Loucy (cell line): ENCODE results near the gene SRGAP1.

Source experiments
- H2AFZ ChIP-seq: fragments of 200-600 bp; sonication (generic); 2 replicates; pipeline ENCODE4 v1.6.0; 2016; ENCODE audit warnings: antibody characterized with exemption, mild to moderate bottlenecking, low read length, moderate library complexity
- H3F3A ChIP-seq: fragments of 200-600 bp; 2 replicates; pipeline ENCODE4 v1.6.0; 2016; ENCODE audit warnings: antibody characterized with exemption, low read depth, mild to moderate bottlenecking
- H3K27me3 ChIP-seq: fragments of 200-600 bp; sonication (generic); 2 replicates; pipeline ENCODE4 v1.6.1; 2014; ENCODE audit warnings: low read length, mild to moderate bottlenecking; ENCODE audit not compliant: insufficient read depth, poor library complexity, severe bottlenecking
- H3K36me3 ChIP-seq: fragments of 200-600 bp; sonication (generic); 2 replicates; pipeline ENCODE4 v1.6.1; 2016; ENCODE audit warnings: low read length; ENCODE audit not compliant: insufficient read depth
- H3K4me1 ChIP-seq: fragments of 200-600 bp; sonication (generic); 2 replicates; pipeline ENCODE4 v1.5.1; 2014; ENCODE audit warnings: low read length, mild to moderate bottlenecking; ENCODE audit not compliant: insufficient read depth, poor library complexity, severe bottlenecking
- H3K4me2 ChIP-seq: fragments of 200-600 bp; sonication (generic); 2 replicates; pipeline ENCODE4 v1.6.0; 2014; ENCODE audit warnings: antibody characterized with exemption, low read length, low read depth, mild to moderate bottlenecking; ENCODE audit not compliant: poor library complexity, severe bottlenecking
- H3K4me3 ChIP-seq: fragments of 200-600 bp; sonication (generic); 2 replicates; pipeline ENCODE4 v1.5.1; 2014; ENCODE audit warnings: low read length, mild to moderate bottlenecking, mixed read lengths; ENCODE audit not compliant: poor library complexity, severe bottlenecking
- H3K79me2 ChIP-seq: fragments of 200-600 bp; sonication (generic); 2 replicates; pipeline ENCODE4 v1.6.1; 2014; ENCODE audit warnings: low read length; ENCODE audit not compliant: insufficient read depth
- H3K9ac ChIP-seq: fragments of 200-600 bp; sonication (generic); 2 replicates; pipeline ENCODE4 v1.6.0; 2014; ENCODE audit warnings: mild to moderate bottlenecking, low read depth, low read length, moderate library complexity; ENCODE audit not compliant: poor library complexity, severe bottlenecking
- H3K9me2 ChIP-seq: fragments of 200-600 bp; sonication (generic); replicated peaks from 2 replicates; pipeline ENCODE4 v1.6.1; 2016; ENCODE audit warnings: low read depth, low read length, mixed read lengths
- H3K9me3 ChIP-seq: fragments of 200-600 bp; sonication (generic); 2 replicates; pipeline ENCODE4 v1.6.1; 2014; ENCODE audit warnings: mild to moderate bottlenecking, antibody characterized with exemption, low read length, low read depth; ENCODE audit not compliant: insufficient read depth
- H4K20me1 ChIP-seq: fragments of 200-600 bp; sonication (generic); 2 replicates; pipeline ENCODE4 v1.6.0; 2014; ENCODE audit warnings: antibody characterized with exemption, low read length, mild to moderate bottlenecking; ENCODE audit not compliant: insufficient read depth, poor library complexity, severe bottlenecking
- CTCF ChIP-seq: fragments of 200-600 bp; sonication (generic); conservative IDR thresholded peaks from 2 replicates; pipeline ENCODE4 v1.5.1; 2014; ENCODE audit warnings: mild to moderate bottlenecking, antibody characterized with exemption, low read length
- EZH2phosphoT487 ChIP-seq: fragments of 200-600 bp; IDR thresholded peaks from 2 replicates; pipeline ENCODE4 v1.6.1; 2018; ENCODE audit warnings: antibody characterized with exemption, mild to moderate bottlenecking, moderate library complexity, borderline replicate concordance

SRGAP1 gene

GRCh38 chr12:63862187-63862968 lies 17.9 kb downstream of the SRGAP1 start:
- H3K4me2 ChIP-seq = no peak overlapping the region
- no peak overlapping the region for H3K4me3 ChIP-seq
- no peaks in the 10 kb centered on the region for H3K27me3 ChIP-seq
- H3K36me3 ChIP-seq = no peaks in the 10 kb centered on the region
- no peaks in the 10 kb centered on the region for H3F3A ChIP-seq
- H3K4me1 ChIP-seq = no peaks in the 10 kb centered on the region
- H2AFZ ChIP-seq = no peak overlapping the region
- TF ChIP-seq CTCF = no peak
- no peak for TF ChIP-seq EZH2phosphoT487
- H3K79me2 ChIP-seq = no peaks in the 10 kb centered on the region
- H3K9me2 ChIP-seq = no peaks in the 10 kb centered on the region
- no peaks in the 10 kb centered on the region for H3K9me3 ChIP-seq
- H4K20me1 ChIP-seq = no peaks in the 10 kb centered on the region
- H3K9ac ChIP-seq = no peak overlapping the region

- Histone ChIP-seq H3K9me2 (no peaks in the 10 kb centered on the region), H3K4me2 (no peak overlapping the region), H3K27me3 (no peaks in the 10 kb centered on the region), H3K9ac (no peak overlapping the region), H3K36me3 (no peaks in the 10 kb centered on the region), H3K9me3 (no peaks in the 10 kb centered on the region), H3K4me3 (no peak overlapping the region), H3F3A (no peaks in the 10 kb centered on the region), H2AFZ (no peak overlapping the region), H3K79me2 (no peaks in the 10 kb centered on the region), H4K20me1 (no peaks in the 10 kb centered on the region), H3K4me1 (no peaks in the 10 kb centered on the region)
- TF ChIP-seq CTCF (no peak), EZH2phosphoT487 (no peak)
These were observed 18.4 kb downstream of the SRGAP1 start for GRCh38 chr12:63862969-63863230.

GRCh38 chr12:63863658-63864453 lies 19.4 kb downstream of the SRGAP1 start:
- Histone ChIP-seq H3K27me3 (no peaks in the 10 kb centered on the region), H3K9ac (no peak overlapping the region), H2AFZ (no peak overlapping the region), H3K4me1 (no peaks in the 10 kb centered on the region), H3K4me3 (no peak overlapping the region), H3K4me2 (no peak overlapping the region), H4K20me1 (no peaks in the 10 kb centered on the region), H3K9me3 (no peaks in the 10 kb centered on the region), H3K36me3 (no peaks in the 10 kb centered on the region), H3K79me2 (no peaks in the 10 kb centered on the region), H3F3A (no peaks in the 10 kb centered on the region), H3K9me2 (no peaks in the 10 kb centered on the region)
- no peak for TF ChIP-seq CTCF
- no peak for TF ChIP-seq EZH2phosphoT487
